HG03354 (cell line): Measurements from ENCODE around the gene SORCS3.

ENCODE experiments used
- ATAC-seq: cut with Tn5 transposase; IDR thresholded peaks from one replicate; pipeline ENCODE4 v1.9.1; 2021; ENCODE audit warnings: mild to moderate bottlenecking; ENCODE audit not compliant: unreplicated experiment, poor library complexity, severe bottlenecking

Gene SORCS3

DNA sequence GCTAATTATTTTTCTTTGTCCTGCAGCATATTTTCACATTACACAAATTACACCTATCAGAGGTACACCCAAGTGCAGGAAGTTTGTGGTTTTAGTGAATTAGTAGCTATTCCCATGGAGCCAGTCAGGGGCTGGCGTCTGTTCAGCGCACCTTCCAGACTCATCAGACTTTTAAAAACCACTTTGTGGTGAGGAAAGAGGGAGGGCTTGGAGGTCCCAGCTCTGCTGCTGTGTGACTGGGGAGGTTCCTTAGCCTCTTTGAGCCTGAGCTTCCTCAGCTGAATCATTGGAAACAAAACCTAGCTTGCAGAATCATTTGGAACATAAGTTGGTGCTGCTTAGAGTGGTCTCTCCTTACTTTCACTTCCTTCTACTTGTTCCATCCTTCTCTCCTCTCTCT lies 175.4 kb downstream of the SORCS3 start:
- ATAC-seq: no peak

DNA sequence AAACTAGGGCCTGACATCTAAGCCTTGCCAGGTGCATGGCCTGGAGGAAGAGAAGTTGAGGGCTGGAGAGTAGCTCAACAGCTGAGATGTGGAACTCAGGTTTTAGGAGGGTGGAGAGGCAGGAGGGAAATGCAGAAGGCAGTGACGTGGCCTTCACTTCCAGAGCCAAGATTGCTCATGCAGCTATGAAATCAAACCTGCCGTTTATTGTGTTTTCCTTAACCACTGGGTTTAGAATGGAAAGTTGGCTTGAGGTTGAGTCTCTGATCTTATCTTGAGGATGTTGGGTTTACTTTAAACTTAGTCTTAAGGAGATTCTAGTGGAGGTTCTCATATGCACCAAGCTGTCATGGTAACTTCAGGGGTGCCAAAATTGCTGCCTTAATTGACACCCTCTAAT lies 178.6 kb downstream of the SORCS3 start:
- no peak for ATAC-seq

DNA sequence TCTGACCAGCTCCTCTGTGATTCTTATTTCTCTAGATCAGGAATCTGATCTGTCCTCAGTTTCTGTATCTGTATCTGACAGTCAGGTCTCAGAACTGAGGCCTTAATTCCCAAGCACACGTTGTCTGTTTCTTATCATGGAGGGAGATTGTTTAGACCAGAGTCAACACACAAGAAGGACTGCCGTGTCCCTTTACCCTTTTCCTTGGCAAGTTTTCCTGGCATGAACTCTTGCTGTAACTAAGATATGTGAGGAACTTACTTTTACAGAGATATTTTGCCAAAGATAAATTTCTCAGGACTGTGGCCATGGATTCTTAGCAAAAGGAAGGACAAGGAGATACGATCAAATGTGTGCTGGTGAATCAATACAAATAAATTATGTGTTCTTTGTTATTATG lies 181.0 kb downstream of the SORCS3 start:
- ATAC-seq: no peak

DNA sequence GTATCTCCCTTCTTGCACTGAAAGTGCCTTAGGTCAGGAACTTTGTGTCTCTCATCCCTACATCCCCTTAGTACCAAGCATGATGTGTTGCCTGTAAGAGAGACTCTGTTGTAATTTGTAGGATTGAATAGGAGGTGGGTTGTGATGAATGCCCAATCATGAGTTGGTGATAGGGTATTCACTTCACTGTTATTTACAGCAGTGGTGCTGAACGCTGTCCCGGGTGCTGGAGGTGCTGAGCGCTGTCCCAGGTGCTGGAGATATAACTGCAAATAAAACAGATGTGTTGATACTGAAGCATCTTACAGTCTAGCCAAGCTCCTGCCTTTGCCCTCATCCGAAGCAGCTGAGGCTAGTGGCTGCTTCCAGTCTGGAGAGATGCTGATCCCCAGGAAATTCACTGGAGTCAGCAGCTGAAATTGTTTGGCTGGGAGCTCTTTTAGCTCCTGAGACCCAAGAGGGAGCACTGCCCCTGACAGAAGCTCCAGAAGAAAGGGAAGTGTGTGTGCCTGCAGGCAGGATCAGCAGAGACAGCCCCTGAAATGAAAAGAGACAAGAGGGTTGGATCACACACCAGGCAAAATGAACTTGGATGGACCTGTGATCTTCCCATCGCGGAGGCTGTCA lies 183.4 kb downstream of the SORCS3 start:
- peak; percentile 64 for ATAC-seq

DNA sequence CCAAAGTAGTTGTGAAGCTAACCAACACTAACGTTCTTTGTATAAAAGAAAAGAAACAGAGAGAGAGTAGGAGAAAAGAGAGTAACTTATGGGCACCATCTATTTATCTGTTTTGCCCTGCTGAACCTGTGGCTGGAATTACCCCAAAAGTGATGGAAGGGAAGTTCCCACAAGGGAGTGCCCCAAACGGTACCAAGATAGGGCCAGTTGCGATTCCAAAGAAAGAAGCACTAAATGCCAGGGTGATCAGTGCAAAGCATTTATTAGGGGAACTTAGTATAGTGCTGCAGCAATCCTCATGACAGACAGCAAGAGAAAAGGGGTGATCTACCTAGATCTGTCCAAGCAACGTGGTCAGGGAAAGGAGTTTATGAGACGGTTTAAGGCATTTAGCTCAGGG lies 190.2 kb downstream of the SORCS3 start:
- ATAC-seq: no peak

DNA sequence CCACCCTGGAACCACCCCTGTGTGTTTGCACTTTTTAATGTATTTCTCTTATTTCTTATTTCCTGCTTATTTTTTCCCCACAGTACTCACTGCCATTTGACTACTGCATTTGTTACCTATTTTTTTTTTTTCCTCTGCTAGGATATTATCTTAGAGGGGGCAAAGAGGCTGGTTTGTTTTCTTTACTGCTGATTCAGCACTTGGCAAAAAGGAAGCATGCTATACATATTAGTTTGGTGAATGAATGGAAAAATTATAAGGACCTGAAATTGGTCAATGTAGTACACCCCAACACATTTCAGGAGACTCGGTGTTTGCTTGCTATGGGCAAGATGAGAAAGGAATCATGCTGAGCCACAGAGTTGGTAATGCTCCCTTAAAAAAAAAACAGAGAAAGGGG lies 193.5 kb downstream of the SORCS3 start:
- ATAC-seq: no peak

DNA sequence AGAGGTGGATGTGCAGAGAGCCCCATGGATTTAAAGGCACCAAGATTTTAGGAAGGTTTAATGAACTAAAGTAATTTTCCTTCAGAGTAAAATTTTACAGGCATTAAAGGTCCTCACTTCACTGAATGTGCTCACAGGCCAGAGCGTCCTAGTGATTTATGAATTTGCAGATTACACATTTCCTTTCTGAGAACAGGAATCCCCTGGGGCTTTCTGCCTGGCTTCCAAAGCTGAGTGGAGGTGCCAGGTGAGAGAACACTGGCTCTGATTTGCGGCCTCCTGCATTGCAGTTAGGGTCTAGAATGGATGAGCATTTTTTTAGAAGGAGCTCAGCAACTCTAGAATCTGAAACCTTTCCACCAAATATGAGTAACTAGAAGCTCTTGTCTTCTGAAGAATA lies 194.3 kb downstream of the SORCS3 start:
- peak; percentile 55 for ATAC-seq

DNA sequence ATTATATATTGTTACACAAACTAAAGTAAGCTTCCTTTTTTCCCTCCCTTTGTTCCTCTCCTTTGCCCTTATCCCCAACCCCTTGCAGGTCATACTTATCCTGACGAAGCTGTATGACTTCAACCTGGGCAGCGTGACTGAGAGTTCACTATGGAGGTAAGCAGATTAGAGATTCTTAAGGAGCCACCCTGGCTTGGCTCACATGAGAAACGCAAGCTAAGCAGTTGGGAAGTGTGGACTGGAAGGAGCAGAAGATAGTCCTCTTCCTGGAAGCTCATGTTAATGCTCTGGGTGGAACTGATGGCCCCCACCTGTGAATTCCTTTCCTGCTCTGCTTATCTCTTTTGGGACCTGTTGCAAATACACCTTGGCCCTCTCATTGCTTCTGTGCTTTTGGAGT lies 201.6 kb downstream of the SORCS3 start:
- ATAC-seq: no peak

DNA sequence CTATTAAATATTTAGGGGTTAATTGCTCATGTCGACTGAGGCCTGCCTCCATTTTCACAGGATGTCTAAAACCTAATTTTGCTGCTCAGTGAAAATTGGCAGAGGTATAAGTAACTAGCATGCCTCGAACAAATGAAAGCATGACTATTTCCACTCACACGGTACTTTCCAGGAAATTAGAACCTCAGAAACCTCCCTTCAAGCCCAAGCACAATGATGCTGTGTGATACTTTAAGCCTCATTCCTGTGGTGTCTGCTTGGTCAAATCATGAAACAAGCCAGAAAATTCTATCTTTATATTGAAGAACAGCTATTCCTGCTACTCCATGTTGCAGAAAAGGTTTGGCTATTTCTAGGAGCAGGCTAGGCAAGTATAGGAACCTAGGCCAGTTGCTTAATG lies 203.0 kb downstream of the SORCS3 start:
- no peak for ATAC-seq

DNA sequence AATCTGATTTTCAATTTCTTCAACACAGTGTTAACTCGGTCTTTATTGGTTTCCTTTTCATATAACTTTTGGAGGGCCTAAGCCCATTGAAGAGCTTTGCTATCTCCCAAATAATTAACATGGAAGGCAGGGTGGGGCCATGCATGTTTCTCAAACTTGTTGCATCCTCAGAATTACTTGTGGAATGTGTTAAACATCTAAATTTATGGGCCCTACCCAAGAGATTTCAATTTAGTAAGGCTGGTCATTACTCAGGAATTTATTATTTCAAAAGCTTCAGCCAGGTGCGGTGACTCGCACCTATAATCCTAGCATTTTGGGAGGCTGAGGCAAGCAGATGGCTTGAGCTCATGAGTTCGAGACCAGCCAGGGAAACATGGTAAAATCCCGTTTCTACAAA lies 208.9 kb downstream of the SORCS3 start:
- ATAC-seq: no peak

DNA sequence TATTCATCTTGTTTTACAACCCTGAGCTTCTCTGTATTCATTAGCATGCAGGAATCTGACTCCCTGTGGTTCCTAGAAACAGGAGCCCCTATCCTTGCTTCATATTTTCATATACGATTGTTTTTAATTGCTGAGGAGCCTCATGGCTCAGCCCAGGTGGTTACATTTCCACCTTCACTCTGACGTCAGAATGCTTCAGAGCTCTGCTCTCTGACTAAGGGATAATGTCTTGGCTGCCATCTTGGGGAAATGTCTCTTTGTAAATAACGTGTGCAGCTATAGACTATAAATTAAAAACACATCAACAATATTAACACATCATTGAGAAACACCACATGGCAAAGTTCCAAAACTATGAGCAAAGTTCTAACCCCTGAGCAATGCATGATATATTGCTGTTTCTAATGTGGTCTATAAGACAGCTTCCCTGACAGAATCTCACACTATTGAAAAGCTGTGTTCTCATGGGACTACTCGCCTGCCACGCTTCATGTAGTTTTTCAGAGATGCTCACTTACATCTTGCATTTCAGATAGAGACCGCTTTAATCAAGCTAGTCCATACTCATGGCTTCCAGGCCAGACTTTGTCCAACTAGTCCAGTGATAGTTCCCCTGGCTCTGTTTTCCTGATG lies 227.0 kb downstream of the SORCS3 start:
- ATAC-seq: no peak

DNA sequence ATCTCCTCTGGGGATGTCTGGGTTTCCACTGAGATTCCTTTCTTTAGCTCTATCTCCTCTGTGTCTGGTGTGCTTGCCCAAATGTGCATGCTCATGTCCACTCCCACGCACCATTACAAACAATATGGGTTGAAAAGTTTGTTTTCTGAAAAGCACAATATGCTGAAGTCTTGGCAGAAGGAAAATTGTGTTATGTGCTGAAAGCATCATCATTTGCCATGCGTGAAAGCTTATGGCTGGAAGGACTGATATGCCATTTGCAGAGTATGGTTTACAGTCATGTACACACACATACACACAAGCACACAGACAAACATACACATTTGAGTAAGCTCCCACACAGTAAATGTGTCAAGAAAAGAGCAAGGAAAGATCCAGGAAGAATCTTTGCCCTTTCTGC lies 231.6 kb downstream of the SORCS3 start:
- ATAC-seq: no peak

DNA sequence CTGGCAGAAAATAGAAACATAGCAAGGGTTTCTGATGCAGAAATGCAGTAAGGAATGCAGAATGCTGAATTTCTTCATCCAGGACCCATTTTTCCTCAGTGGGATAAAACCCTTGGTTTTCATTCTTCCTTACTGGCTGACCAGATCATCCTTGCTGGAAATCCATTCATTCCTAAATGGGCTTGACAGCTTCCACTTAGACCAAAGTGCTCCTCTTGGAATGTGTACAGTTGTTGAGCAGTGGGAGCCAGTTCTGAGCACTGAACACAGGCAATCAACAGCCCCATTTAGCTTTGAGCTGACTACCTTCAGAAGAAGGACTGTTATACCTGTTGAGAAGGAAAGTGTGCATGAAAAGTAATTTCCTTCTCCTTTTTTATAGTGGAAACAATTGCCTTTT lies 232.1 kb downstream of the SORCS3 start:
- ATAC-seq: no peak

DNA sequence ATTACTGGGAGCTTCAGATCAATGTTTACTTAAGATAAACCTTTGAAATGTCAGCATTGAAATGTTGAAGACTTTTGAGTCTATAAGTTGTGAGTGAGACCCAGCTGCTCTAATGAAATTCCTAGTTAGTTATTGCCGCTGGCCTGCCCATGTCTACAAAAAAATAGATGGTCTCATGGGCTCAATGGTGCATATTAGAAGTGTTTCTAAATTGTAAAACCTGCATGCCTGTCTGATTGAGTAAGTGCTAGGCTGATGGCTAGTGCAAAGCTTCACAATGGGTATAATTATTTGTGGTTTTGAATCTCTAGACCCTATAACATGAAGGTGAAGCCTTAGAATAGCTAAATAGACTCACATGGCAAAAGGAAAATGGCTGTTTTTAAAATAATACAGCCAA lies 234.5 kb downstream of the SORCS3 start:
- ATAC-seq: no peak

DNA sequence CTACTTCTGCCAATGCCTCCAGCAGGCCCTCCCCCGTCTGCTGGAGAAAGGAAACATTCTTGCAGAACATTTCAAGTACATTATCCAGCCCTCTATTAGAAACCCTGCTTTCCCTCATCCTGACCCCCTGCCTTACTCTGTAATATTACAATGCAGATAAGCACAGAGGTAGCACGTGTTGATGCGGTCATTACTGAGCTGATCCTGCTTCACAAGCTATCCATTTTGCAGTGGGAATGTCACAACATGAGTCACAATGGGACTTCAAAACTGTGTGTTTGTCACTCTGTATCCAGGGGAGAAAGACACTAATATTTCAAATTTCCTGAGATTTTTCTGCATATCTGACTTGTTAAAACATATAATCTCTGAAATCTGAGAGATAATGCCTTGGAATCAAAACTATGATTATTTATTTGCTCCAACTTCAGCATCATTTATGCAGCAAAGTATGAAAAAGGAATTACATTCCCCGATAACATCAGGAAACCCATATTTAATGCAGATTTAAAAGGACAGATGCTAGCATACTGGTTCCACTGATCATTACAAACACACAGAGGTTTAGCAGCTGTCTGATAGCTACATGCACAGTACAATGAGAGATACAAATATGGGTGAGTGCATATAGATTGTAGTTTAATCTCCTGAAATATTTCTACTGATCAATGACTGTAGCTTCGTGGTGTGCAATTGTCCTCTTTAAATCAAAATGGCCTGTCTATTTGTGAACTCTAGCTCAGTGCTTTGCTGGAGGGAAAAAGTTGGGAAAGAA lies 239.7 kb downstream of the SORCS3 start:
- ATAC-seq: no peak

DNA sequence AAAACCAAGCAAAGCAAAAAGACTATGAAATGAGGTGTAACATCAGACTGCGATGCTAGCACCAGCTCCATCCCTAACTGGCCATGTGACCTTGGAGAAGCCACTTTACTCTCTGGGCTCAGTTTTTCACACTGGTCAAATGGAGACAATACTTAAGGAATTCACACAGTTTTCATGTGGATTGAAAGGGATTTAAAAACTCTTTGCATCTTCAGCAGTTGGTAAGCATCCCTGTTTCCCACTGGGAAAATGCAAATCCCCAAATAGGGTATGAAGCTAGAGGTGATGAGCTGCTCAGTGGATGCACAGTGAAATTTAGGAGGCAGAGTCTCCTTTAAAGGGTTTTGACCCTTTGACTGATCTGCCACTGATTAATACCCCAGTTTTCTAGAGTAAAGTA lies 240.7 kb downstream of the SORCS3 start:
- no peak for ATAC-seq

DNA sequence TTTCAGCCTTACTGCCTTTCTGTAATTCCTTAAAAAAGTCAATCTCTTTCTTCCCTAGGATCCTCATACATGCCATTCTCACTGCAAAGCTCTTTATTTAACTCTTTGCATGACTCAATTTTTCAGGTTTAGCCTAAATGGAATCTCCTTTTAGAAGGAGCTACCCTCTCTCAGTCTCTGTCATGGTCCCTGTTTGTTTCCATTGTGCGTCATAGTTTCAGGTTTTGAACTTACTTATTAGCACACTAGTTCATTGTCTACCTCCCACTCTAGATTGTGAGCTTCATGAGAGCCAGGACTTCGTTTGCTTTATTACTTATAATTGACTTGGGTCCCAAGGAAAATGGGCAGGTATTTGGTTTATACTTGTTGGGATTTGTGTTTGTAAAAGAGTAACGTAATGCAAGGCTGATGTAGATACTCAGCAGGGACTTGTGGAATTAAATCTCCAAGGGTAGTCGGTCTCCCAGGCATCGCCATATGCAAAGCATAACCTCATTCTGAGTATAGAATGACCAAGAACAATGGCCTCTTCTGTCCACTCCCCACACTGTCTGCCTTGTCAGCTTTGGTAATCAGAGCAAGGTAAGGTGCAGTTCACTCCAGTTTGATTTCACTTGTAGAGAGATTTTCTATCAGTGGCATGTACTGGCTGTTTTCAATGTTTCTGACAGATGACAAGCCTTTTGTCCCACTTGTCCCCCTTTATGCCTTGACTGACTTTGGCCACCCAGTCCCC lies 252.0 kb downstream of the SORCS3 start:
- ATAC-seq: no peak

DNA sequence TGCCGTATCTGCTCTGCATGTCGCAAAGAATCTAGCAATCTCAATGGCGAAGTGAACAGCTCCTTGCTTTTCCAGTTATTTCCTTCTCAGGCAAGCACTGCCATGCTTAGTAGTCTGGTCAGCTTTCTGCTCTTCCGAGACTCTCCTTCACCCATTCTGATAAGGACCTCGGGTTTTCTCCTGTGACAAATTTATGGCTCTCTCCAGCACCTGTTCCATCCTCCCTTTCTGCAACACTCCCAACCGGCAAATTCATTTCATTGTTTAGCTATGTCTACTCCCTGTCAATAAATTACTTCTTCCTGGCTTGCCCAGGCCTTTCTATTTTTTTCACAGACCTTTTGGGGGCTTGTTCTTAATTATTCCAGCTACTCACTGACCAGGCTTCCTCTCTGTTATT lies 252.6 kb downstream of the SORCS3 start:
- no peak for ATAC-seq

DNA sequence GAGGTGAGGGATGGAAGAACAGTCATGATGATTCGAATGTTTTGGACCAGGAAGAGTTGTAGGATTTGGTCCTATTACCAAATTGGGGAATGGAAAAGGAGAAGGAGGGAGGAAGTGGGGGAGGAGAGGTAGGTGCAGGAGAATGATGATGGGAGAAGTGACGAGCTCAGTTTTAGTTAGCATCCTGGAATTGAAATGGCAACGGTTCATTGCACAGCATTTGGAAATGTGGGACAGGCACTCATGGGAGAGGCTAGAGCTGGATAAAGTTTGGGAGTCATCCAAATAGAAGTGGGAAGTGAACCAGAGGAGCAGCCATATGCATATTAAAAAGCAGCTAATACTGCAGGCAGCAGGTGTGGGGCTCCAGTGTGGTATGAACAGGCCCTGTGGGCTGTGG lies 253.6 kb downstream of the SORCS3 start:
- ATAC-seq: no peak

DNA sequence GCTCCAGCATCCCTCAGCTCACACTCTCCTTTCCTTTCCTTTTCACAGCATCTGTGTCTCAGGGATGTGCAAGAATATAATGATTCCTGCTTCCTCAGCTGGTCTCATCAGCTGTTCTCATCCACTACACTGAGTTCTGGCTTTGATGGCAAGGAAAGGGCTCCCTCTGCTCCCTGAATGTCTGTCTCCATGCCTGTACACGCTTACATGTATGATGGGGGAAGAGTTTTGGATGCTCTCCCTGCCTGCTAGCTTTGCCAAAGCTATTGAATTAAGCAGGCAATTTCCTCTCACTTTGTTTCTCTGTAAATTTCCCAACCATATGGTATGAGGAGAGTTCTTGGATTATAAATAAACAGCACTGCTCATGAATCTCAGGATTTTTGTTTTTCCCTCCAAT lies 254.5 kb downstream of the SORCS3 start:
- no peak for ATAC-seq

DNA sequence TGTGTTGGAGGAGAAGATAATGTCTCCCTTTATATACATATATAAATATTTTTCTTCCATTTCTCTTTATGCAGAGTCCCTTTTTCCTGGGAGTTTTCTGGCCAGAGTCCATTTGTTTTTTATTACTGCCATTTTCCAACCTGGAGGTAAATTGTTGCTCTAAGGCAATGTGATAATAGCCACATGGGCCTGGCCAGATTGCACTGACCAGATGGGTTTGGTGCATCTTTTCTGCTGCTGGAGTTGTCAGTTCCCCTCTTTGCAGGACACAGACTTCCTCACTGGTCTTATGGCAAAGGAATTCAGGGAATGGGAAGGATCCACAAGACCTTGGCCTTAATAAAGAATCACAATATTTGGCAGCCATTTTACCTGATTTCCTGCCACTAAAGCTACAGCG lies 254.9 kb downstream of the SORCS3 start:
- no peak for ATAC-seq
